Measurements from ENCODE around the gene GORASP1. TPM values are rescaled to one million over a fixed set of nuclear protein-coding genes. Genes with fewer than 3 reads are reported as not detected.
A peak's percentile ranks its signal among the peaks of the same experiment; 100 is the strongest.

Gene GORASP1
- total and polyA plus RNA-seq, 2 of the 13 experiments (the other 11 are each of a cell fraction or from before 2014, with no cell fraction given), result 36.4 to 39.8 TPM

DNA sequence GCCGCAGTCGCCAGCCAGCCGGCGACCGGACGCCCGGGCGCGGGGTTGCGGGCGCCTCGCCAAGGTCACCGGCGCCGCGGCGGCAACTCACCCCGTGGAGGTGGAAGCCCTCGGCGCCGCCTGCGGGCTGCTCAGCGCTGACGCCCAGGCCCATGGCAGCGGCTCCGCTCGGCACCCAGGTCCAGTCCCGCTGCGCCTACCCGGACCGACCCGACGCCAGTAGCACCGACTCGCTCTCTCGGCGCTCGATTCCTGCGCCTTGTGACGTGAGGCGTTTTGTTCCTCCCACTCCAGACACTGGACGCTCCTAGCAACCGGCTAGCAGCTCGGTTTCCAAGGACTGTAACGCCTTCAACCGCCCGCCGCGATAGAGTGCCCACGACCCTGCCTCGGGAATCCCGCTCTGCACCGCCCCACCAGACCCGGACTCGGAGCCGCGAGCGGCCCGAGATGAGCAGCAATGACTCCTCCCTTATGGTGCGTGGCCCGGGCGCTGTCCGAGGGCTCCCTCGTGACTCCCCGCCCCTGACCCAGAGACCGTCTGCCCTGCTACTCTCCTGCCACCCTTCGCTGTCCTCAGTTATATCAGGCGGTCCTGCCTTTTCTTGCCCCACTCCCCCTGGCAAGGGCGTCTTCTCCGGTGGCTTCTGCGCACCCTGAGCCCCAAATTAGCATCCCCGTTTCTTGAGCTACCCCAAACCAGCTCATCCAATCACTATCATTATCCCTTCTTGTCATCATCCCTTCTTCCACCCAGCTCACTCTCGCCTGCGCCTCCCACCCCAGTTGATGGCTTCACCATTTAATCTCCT, at the start of gene GORASP1, which contains the start of gene TTC21A (continued):
- TF ChIP-seq, protein P1, sequence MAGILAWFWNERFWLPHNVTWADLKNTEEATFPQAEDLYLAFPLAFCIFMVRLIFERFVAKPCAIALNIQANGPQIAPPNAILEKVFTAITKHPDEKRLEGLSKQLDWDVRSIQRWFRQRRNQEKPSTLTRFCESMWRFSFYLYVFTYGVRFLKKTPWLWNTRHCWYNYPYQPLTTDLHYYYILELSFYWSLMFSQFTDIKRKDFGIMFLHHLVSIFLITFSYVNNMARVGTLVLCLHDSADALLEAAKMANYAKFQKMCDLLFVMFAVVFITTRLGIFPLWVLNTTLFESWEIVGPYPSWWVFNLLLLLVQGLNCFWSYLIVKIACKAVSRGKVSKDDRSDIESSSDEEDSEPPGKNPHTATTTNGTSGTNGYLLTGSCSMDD (CRISPR knock-in tag; IDR thresholded peaks at IDR 0.05), result no peak
- TF ChIP-seq, protein P2, sequence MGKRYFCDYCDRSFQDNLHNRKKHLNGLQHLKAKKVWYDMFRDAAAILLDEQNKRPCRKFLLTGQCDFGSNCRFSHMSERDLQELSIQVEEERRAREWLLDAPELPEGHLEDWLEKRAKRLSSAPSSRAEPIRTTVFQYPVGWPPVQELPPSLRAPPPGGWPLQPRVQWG (CRISPR knock-in tag; IDR thresholded peaks at IDR 0.05; ENCODE audit: borderline replicate concordance, low read depth), result no peak
- TF ChIP-seq CHD4 (IDR thresholded peaks at IDR 0.05; ENCODE audit: borderline replicate concordance, low read length), result no peak
- TF ChIP-seq CBX5 (CRISPR knock-in tag; IDR thresholded peaks at IDR 0.05; ENCODE audit: borderline replicate concordance), result no peak
- TF ChIP-seq, protein P3, sequence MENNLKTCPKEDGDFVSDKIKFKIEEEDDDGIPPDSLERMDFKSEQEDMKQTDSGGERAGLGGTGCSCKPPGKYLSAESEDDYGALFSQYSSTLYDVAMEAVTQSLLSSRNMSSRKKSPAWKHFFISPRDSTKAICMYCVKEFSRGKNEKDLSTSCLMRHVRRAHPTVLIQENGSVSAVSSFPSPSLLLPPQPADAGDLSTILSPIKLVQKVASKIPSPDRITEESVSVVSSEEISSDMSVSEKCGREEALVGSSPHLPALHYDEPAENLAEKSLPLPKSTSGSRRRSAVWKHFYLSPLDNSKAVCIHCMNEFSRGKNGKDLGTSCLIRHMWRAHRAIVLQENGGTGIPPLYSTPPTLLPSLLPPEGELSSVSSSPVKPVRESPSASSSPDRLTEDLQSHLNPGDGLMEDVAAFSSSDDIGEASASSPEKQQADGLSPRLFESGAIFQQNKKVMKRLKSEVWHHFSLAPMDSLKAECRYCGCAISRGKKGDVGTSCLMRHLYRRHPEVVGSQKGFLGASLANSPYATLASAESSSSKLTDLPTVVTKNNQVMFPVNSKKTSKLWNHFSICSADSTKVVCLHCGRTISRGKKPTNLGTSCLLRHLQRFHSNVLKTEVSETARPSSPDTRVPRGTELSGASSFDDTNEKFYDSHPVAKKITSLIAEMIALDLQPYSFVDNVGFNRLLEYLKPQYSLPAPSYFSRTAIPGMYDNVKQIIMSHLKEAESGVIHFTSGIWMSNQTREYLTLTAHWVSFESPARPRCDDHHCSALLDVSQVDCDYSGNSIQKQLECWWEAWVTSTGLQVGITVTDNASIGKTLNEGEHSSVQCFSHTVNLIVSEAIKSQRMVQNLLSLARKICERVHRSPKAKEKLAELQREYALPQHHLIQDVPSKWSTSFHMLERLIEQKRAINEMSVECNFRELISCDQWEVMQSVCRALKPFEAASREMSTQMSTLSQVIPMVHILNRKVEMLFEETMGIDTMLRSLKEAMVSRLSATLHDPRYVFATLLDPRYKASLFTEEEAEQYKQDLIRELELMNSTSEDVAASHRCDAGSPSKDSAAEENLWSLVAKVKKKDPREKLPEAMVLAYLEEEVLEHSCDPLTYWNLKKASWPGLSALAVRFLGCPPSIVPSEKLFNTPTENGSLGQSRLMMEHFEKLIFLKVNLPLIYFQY (CRISPR knock-in tag; IDR thresholded peaks at IDR 0.05; ENCODE audit: borderline replicate concordance), result peak; percentile 100
- no peak for TF ChIP-seq GTF3A (CRISPR knock-in tag; conservative IDR thresholded peaks at IDR 0.05)
- no peak for TF ChIP-seq ZNF274 (CRISPR knock-in tag; IDR thresholded peaks at IDR 0.05)
- TF ChIP-seq DMAP1 (CRISPR knock-in tag; IDR thresholded peaks at IDR 0.05), result no peak; the same call in 1 of the 2 replicates
- TF ChIP-seq MEIS2 (CRISPR knock-in tag; IDR thresholded peaks at IDR 0.05), result no peak
- TF ChIP-seq MEF2D (CRISPR knock-in tag; IDR thresholded peaks at IDR 0.05), result no peak; the same call in 1 of the 2 replicates
- no peak for TF ChIP-seq SNAI1 (CRISPR knock-in tag; IDR thresholded peaks at IDR 0.05; ENCODE audit: borderline replicate concordance)
- TF ChIP-seq, protein P4, sequence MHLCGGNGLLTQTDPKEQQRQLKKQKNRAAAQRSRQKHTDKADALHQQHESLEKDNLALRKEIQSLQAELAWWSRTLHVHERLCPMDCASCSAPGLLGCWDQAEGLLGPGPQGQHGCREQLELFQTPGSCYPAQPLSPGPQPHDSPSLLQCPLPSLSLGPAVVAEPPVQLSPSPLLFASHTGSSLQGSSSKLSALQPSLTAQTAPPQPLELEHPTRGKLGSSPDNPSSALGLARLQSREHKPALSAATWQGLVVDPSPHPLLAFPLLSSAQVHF (CRISPR knock-in tag; IDR thresholded peaks at IDR 0.05), result no peak
- TF ChIP-seq, protein P5, sequence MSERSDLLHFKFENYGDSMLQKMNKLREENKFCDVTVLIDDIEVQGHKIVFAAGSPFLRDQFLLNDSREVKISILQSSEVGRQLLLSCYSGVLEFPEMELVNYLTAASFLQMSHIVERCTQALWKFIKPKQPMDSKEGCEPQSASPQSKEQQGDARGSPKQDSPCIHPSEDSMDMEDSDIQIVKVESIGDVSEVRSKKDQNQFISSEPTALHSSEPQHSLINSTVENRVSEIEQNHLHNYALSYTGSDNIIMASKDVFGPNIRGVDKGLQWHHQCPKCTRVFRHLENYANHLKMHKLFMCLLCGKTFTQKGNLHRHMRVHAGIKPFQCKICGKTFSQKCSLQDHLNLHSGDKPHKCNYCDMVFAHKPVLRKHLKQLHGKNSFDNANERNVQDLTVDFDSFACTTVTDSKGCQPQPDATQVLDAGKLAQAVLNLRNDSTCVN (CRISPR knock-in tag; IDR thresholded peaks at IDR 0.05; ENCODE audit: borderline replicate concordance), result no peak
- TF ChIP-seq ZNF354B (CRISPR knock-in tag; IDR thresholded peaks at IDR 0.05), result no peak
- no peak for TF ChIP-seq HMG20B (CRISPR knock-in tag; conservative IDR thresholded peaks at IDR 0.05)
- TF ChIP-seq RFX5 (IDR thresholded peaks at IDR 0.05; ENCODE audit: low read depth, low read length), result no peak
- TF ChIP-seq MATR3 (CRISPR knock-in tag; IDR thresholded peaks at IDR 0.05), result no peak
- TF ChIP-seq, protein P6, sequence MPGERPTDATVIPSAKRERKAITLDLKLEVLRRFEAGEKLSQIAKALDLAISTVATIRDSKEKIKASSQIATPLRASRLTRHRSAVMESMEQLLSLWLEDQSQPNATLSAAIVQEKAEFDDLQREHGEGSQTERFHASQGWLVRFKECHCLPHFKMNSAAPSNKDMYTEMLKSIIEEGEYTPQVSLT (CRISPR knock-in tag; IDR thresholded peaks at IDR 0.05; ENCODE audit: borderline replicate concordance, low read depth), result no peak
- TF ChIP-seq XRCC5 (optimal IDR thresholded peaks at IDR 0.05; ENCODE audit: low read length), result peak; percentile 93
- TF ChIP-seq, protein P7, sequence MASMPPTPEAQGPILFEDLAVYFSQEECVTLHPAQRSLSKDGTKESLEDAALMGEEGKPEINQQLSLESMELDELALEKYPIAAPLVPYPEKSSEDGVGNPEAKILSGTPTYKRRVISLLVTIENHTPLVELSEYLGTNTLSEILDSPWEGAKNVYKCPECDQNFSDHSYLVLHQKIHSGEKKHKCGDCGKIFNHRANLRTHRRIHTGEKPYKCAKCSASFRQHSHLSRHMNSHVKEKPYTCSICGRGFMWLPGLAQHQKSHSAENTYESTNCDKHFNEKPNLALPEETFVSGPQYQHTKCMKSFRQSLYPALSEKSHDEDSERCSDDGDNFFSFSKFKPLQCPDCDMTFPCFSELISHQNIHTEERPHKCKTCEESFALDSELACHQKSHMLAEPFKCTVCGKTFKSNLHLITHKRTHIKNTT (CRISPR knock-in tag; IDR thresholded peaks at IDR 0.05), result no peak
